Fibroblast of skin of abdomen (primary cell): ENCODE measurements around the gene KANSL3.
"Not testable (repeated sequence)": the region's sequence is repeated elsewhere in the genome, so short reads cannot be mapped to it uniquely, and the experiment has no call there.

Source experiments
- DNase-seq: peaks from one replicate; pipeline ENCODE4 v3.0.0-alpha.2; 2013

The KANSL3 gene

GRCh38 chr2:96556441-96557330 lies 81.4 kb downstream of the KANSL3 start:
- peak; percentile 76 for DNase-seq

- no peak for DNase-seq
Measured at GRCh38 chr2:96555146-96555610, 82.9 kb downstream of the KANSL3 start.

GRCh38 chr2:96554293-96555145 lies 83.6 kb downstream of the KANSL3 start:
- peak; percentile 45 for DNase-seq

- not testable (repeated sequence) for DNase-seq
Measured at GRCh38 chr2:96553957-96554292, 84.2 kb downstream of the KANSL3 start.

- no peak for DNase-seq
Measured at GRCh38 chr2:96553176-96553956, 84.7 kb downstream of the KANSL3 start.

- DNase-seq: no peak
Measured at GRCh38 chr2:96552315-96553175, 85.6 kb downstream of the KANSL3 start.

- DNase-seq: no peak
Measured at GRCh38 chr2:96551605-96552314, 86.4 kb downstream of the KANSL3 start.

GRCh38 chr2:96550787-96551604 lies 87.1 kb downstream of the KANSL3 start:
- no peak for DNase-seq

GRCh38 chr2:96549967-96550786 lies 87.9 kb downstream of the KANSL3 start:
- DNase-seq: no peak

- no peak for DNase-seq
Measured at GRCh38 chr2:96549466-96549785, 88.7 kb downstream of the KANSL3 start.

- DNase-seq: no peak
Measured at GRCh38 chr2:96548558-96549465, 89.3 kb downstream of the KANSL3 start.

- DNase-seq: peak; percentile 57
Measured at GRCh38 chr2:96547731-96548171, 90.4 kb downstream of the KANSL3 start.

GRCh38 chr2:96547203-96547641 lies 90.9 kb downstream of the KANSL3 start:
- DNase-seq: no peak

GRCh38 chr2:96546797-96547196 lies 91.3 kb downstream of the KANSL3 start:
- no peak for DNase-seq

GRCh38 chr2:96546321-96546720 lies 91.8 kb downstream of the KANSL3 start:
- DNase-seq: no peak
